Measurements from ENCODE around the gene MAPKBP1. TPM values are rescaled to one million over a fixed set of nuclear protein-coding genes. Genes with fewer than 3 reads are reported as not detected.
A peak's percentile ranks its signal among the peaks of the same experiment; 100 is the strongest.
"Not testable (repeated sequence)": the region's sequence is repeated elsewhere in the genome, so short reads cannot be mapped to it uniquely, and the experiment has no call there.

MAPKBP1 gene
- total RNA-seq, 4 donors from 2014 or later, result 18.4 to 37.6 (median 29.8) TPM

DNA sequence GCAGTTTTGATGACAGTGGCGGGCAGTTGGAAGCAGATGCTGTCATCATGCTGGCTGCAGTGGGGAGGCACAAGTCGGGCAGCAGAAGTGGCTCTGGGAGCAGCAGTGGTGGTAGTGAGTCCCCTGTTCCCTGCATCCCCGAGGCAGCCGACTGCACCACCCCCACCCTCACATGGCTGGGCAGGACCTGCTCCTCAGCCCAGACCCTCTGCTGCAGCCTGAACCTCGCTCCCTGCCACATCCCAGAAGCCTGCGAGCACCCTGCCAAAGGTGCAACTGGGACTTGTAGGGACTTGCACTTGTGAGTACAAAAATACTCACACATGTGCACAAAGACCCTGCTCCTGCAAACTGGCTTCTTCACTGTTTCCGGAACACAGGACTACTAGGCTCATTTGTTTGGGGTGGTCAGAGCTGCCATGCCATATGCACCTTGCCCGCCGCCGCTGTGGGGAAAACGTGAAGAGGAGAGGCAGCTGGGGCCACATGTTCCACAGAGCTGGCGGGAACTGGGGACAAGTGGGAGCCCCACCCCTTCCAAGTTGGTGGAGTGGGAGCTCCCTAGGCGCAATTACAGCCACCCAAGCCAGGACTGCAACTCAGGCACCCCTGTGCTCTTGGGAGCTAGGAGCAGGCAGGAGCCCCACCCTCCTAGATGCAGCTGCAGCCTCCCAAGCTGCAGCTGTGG, 55.8 kb downstream of the MAPKBP1 start:
- 73% methylated on average over 6 of the region's 13 CpGs; no CpG with 5 or more reads in 1 of the 2 donors for WGBS, 2 donors
- DNase-seq, result no peak
- Histone ChIP-seq H3K27me3 (no peaks in the 10 kb centered on the region), H3K4me1 (peaks cover 31 to 83% (median 53%) of the 10 kb centered on the region in 3 donors), H3K4me3 (no peak overlapping the region), H3K9me3 (no peaks in the 10 kb centered on the region), H3K27ac (peak overlapping the region; percentile 3 to 97 (median 92)), H3K36me3 (peaks cover 0 to 45% (median 7%) of the 10 kb centered on the region in 3 donors)
- intact Hi-C loops (cut with DNase I), result no loop called here
- TF ChIP-seq, protein P1, sequence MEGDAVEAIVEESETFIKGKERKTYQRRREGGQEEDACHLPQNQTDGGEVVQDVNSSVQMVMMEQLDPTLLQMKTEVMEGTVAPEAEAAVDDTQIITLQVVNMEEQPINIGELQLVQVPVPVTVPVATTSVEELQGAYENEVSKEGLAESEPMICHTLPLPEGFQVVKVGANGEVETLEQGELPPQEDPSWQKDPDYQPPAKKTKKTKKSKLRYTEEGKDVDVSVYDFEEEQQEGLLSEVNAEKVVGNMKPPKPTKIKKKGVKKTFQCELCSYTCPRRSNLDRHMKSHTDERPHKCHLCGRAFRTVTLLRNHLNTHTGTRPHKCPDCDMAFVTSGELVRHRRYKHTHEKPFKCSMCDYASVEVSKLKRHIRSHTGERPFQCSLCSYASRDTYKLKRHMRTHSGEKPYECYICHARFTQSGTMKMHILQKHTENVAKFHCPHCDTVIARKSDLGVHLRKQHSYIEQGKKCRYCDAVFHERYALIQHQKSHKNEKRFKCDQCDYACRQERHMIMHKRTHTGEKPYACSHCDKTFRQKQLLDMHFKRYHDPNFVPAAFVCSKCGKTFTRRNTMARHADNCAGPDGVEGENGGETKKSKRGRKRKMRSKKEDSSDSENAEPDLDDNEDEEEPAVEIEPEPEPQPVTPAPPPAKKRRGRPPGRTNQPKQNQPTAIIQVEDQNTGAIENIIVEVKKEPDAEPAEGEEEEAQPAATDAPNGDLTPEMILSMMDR (IDR thresholded peaks at IDR 0.05), result no peak
- no peak for TF ChIP-seq POLR2A (IDR thresholded peaks at IDR 0.05)

DNA sequence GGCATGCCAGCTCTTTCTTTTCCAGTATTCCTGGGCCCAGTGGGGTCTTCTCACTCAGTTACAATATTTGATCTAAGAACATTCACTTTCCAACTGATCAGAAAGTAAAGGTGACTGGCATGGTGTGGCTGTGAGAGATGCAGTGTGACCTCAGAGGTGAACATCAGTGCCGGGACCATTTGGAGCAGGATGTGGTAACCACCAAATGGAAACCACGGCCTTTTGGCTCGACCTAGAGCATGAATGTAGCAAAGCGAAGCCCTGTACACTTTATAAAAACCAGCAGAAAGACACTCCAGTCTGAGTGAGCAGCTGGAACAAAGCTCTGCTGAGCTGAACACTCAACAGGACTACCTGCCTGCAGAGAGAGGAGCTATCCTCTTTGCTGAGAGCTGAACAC, 57.0 kb downstream of the MAPKBP1 start:
- Histone ChIP-seq H3K4me1 (peaks cover 31 to 94% (median 53%) of the 10 kb centered on the region in 3 donors), H3K36me3 (peaks cover 4 to 47% (median 7%) of the 10 kb centered on the region in 3 donors), H3K27ac (peak overlapping the region in 3 of 4 donors; percentile 88 to 97 (median 94))
- H3K9me3 ChIP-seq; intact Hi-C loops (cut with DNase I); DNase-seq; H3K27me3 ChIP-seq; H3K4me3 ChIP-seq: not testable (repeated sequence)
- WGBS, 2 donors, result 46 to 63% methylated on average over 4 of the region's 4 CpGs

DNA sequence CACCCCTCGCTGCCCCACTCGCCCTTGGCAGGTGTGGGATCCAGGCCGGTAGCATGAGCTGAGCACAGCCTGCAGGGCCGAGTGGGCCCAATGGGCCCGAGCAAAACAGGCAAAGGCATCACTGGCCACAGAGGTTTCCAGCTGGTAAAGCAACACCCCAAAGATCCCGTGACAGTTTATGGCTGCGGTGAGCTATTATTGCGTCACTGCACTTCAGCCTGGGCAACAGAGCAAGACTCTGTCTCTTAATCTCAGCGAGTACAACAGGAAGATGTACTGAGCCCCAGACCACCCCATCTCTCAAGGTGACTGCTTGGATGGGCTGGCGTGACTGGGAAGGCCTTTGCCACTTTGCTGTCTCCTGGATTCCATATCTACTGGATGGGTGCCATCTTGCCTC, 57.9 kb downstream of the MAPKBP1 start:
- Histone ChIP-seq H3K36me3 (peaks cover 4 to 56% (median 7%) of the 10 kb centered on the region in 3 donors), H3K4me1 (peaks cover 29 to 94% (median 52%) of the 10 kb centered on the region in 3 donors), H3K9me3 (no peaks in the 10 kb centered on the region), H3K27ac (peak overlapping the region; percentile 78 to 97 (median 91)), H3K27me3 (no peaks in the 10 kb centered on the region), H3K4me3 (no peak overlapping the region)
- WGBS, 2 donors, result 73 to 83% methylated on average over 4 to 5 of the region's 10 CpGs
- TF ChIP-seq, protein P1 (IDR thresholded peaks at IDR 0.05), result no peak
- no peak for TF ChIP-seq POLR2A (IDR thresholded peaks at IDR 0.05)
- intact Hi-C loops (cut with DNase I), result no loop called here
- DNase-seq, result no peak

DNA sequence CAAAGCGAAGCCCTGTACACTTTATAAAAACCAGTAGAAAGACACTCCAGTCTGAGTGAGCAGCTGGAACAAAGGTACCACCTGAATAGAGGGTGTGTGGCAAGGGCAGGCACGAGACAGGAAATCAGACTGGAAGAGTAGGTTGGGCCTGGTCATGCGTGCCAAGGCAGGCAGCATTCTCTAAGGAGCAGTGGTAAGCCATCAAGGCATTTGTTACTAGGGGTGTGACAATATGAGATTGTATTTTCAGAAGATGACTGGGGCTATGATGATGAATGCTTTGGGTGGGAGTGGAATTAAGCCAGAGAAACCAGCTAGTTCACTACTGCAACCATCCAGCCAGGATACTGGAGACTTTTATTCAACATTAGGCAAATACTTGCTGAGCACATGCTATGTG, 58.6 kb downstream of the MAPKBP1 start:
- DNase-seq, result no peak
- TF ChIP-seq, protein P1 (IDR thresholded peaks at IDR 0.05), result peak in 1 of 6 experiments; percentile 9
- peak in 1 of 4 donors; percentile 24 for TF ChIP-seq POLR2A (IDR thresholded peaks at IDR 0.05)
- H3K4me1 ChIP-seq, result peaks cover 30 to 95% (median 50%) of the 10 kb centered on the region in 3 donors

DNA sequence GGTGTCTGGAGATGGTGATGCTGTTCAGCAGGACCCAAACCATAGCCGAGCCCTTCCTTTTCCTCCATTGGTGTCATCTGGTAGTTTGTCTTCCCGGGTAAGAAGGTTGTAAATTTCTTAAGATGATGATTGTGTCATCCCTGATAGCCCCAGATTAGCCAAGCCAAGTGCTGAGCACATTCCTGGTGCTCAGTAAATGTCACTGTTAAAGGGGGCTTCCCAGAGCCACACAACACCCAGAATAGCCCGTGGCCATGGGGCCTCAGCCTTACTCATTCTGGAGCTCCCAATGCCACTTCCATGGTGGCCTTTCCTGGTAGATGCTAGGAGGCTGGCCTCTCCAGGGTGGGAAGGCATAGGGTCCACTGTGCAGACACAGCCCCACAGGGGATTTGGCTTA, 59.8 kb downstream of the MAPKBP1 start:
- H3K36me3 ChIP-seq, result peaks cover 4 to 68% (median 7%) of the 10 kb centered on the region in 3 donors
- 60 to 100% methylated on average over 2 of the region's 3 CpGs for WGBS, 2 donors

More for the DNA sequence above, 58.6 kb downstream of the MAPKBP1 start:
- intact Hi-C loops (cut with DNase I), result no loop called here
- Histone ChIP-seq H3K9me3 (no peaks in the 10 kb centered on the region), H3K27ac (peak overlapping the region; percentile 78 to 97 (median 91)), H3K36me3 (peaks cover 4 to 63% (median 7%) of the 10 kb centered on the region in 3 donors), H3K27me3 (no peaks in the 10 kb centered on the region), H3K4me3 (no peak overlapping the region)
- 23 to 37% methylated on average over 3 of the region's 3 CpGs for WGBS, 2 donors

More for the DNA sequence above, 59.8 kb downstream of the MAPKBP1 start:
- Histone ChIP-seq H3K27me3 (no peaks in the 10 kb centered on the region), H3K9me3 (no peaks in the 10 kb centered on the region), H3K4me3 (no peak overlapping the region), H3K27ac (peak overlapping the region; percentile 14 to 97 (median 74)), H3K4me1 (peaks cover 34 to 99% (median 53%) of the 10 kb centered on the region in 3 donors)
- TF ChIP-seq, protein P1 (IDR thresholded peaks at IDR 0.05), result no peak
- TF ChIP-seq POLR2A (IDR thresholded peaks at IDR 0.05), result no peak
- intact Hi-C loops (cut with DNase I), result no loop called here
- no peak for DNase-seq
